Measurements from ENCODE around the gene NRG3.

Gene NRG3

GRCh38 chr10:82742478-82742877 is 867.5 kb downstream of the NRG3 start:
- no peak for DNase-seq

DNA sequence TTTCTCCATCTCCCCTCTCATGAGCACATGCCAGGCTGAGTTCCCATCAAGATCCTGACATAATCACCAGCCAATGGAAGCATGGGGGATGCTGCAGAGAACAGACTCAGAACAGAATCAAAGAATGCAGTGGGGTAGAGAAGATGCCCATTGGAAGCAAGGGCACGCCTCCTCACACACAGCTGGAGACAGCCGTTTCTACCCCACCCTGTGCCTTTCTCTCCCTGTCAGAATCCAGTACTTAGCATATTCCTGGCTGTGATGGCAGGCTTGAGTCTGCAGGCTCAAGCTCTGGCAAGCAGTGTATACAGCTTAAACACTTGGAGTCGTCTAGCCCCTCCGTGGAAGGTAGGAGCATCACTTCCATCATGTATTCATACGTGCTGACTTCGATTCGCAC is 867.9 kb downstream of the NRG3 start:
- DNase-seq: no peak

GRCh38 chr10:82750538-82750937 is 875.5 kb downstream of the NRG3 start:
- DNase-seq: no peak

- DNase-seq: no peak
Observed at GRCh38 chr10:82757397-82757796, 882.4 kb downstream of the NRG3 start.

DNA sequence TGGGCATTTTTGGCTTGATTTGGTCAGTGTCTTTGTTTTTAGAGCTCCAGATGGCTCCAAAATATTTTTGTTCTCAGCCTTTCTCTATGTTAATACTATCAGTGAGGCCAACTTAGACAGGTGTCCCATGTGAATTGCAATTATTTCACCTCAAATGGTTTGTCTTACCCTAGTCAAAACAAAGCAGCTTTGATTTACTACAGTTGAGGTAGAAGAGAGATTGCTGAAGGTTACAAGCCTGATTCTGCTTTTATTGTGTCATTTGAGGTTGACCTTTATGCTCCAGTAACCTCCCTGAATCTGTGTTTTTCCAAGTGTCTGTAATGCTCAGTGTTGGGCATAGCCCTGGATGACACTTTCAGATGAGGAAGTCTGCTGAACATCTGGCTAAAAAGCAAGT is 882.9 kb downstream of the NRG3 start:
- DNase-seq: no peak

GRCh38 chr10:82759050-82759449 is 884.1 kb downstream of the NRG3 start:
- DNase-seq: no peak

DNA sequence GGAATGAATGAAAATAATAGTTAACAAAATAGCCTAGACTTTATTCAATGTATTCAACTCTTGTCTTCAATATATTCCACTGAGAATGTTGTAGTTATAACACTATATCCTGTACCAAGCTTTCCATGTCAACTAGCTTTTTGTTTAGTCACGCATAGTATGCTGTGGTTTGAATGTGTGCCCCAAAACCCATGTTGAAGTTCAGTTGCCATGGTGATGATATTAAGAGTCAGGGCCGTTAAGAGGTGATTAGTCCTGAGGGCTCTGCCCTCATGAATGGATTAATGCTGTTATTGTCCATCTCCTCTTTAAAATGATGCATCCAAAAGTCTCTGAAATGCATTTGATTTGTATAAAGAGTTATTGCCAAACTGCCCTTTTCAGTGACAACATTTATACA is 887.6 kb downstream of the NRG3 start:
- DNase-seq: no peak

DNA sequence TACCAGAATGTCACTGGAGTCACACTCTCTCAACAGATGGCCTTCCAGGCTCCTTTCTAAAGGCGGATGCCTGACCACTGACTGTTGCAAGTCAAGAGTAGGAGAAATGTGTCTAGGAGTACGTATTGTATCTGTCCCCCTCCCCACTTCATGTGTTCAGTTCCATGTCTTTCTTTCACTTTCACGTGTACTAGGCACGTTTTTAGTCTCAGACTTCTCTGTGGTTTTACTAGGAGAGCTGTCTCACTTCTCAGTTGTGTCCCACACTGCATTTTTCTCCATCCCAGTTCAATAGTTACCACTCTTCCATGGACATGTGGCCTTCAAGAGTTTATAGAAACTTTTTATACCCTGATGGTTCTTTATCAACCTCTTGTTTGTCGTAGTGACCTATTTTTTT is 893.0 kb downstream of the NRG3 start:
- no peak for DNase-seq

DNA sequence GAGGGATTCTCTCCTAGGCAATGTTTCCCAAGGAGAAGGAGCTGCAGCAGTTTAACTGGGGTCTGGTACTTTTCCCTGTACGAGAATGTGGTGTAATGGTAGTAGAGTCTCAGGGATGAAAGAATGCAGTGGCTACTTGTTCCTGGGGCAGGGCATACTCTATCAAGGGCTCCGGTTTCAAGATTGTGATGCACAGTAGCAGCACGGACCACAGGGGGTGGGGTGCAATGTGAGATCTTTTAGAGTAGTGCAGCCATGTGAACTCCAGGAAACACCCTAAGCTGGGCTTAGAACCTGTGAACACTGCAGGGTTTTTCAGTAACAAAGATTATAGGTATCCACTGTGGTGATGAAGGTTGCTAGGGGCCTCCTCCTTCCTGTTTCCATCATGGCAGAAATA is 903.9 kb downstream of the NRG3 start:
- no peak for DNase-seq

- no peak for DNase-seq
Observed at GRCh38 chr10:82796510-82796909, 921.5 kb downstream of the NRG3 start.

DNA sequence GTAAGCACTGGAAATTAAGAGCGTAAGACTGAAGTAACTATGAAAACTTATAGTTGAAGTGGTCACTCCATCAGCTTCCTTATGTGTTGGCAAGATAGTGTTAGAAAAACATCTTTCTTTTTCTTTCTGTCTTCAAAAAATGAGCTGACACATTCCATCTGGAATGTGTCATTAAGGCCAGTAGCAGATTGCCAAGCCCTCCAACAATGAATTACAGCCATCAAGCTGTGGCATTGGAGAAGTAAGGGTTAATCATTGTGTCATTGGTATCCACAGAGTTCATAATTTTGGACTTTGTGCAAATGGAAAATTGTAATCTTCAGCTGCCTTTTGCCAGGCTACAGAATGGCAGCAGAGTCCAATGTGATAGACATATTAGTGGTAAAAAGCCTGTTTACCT is 926.3 kb downstream of the NRG3 start:
- DNase-seq: no peak

DNA sequence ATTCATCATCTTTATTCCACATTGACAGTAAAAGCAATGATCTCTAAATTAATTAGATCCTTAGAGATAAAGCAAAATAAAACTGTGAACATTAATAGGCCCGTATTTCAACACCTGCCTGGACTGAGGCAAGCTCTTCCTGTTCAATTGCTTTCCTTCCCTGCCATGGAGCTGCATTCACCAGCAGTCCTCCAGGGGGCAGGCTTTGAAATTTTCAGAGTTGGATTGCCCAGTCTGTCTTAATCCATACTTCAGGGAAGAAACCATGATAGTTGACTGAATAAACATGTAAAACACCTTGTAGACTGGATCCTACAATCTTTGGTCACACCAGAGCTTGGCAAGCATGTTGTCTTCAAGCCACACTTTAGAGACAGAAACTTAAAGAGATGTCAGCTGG is 936.6 kb downstream of the NRG3 start:
- no peak for DNase-seq

- DNase-seq: no peak
Observed at GRCh38 chr10:82813856-82814255, 938.9 kb downstream of the NRG3 start.

- no peak for DNase-seq
Observed at GRCh38 chr10:82814635-82815034, 939.6 kb downstream of the NRG3 start.

- no peak for DNase-seq
Observed at GRCh38 chr10:82815680-82816079, 940.7 kb downstream of the NRG3 start.

GRCh38 chr10:82817676-82818422 is 942.9 kb downstream of the NRG3 start:
- no peak for DNase-seq

DNA sequence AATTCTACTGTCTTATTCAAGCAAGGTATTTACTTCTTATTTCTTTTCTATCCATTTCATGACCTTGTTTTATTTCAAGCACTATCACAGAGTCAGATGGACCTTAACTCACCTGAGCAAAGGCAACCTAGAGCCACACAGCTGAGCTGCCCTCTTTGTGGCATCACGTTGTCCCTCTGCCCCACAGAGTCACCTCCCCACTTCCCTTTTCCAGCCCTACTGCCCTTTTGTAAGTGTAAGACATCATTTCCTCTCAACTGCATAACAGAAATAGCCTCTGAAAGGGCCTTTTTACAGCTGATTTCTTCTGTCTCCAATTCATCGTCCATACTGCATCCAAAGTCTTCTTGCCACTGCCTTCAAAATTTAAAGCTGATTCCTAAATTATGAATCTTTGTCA is 946.0 kb downstream of the NRG3 start:
- no peak for DNase-seq

GRCh38 chr10:82826132-82826531 is 951.1 kb downstream of the NRG3 start:
- no peak for DNase-seq

GRCh38 chr10:82827901-82828300 is 952.9 kb downstream of the NRG3 start:
- DNase-seq: no peak

- DNase-seq: no peak
Observed at GRCh38 chr10:82847242-82847641, 972.2 kb downstream of the NRG3 start.

GRCh38 chr10:82850191-82850590 is 975.2 kb downstream of the NRG3 start:
- no peak for DNase-seq

GRCh38 chr10:82856957-82857613 is 982.1 kb downstream of the NRG3 start:
- DNase-seq: no peak

GRCh38 chr10:82861889-82862288 is 986.9 kb downstream of the NRG3 start:
- no peak for DNase-seq

DNA sequence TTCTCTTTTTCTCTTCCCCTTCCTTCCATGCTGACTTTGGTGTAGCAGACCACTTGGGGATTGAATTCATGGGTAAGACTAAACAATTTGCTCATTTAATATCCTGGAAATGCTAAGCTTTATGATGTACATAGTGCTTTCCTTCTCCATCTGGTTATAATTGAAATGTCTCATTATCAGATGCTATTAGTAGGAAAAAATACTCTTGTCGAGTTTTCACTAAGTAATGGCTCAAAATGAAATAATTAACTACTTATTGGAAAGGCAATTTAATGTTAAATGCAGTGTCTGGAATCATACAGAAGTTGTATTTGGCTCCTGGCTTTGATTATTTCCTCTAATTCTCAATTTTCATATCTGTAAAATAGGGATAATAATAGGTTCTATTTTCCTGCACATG is 990.4 kb downstream of the NRG3 start:
- no peak for DNase-seq

Data from activated CD4-positive, alpha-beta T cell treated with anti-CD3 and anti-CD28 coated beads for 4 hours (primary cell).